HL-60 (cell line): ENCODE data around the gene RORC.

ENCODE experiments used
- POLR2AphosphoS5 ChIP-seq: IDR thresholded peaks from 2 replicates; pipeline ENCODE4 v1.6.1; 2012; ENCODE audit warnings: low read depth
- TF ChIP-seq, protein P1 (sequence below): IDR thresholded peaks from one replicate; pipeline ENCODE4 v1.5.1; 2011; ENCODE audit warnings: low read length, control low read depth, inconsistent platforms; ENCODE audit not compliant: insufficient read depth
- TF ChIP-seq, protein P2 (sequence below): IDR thresholded peaks from 2 replicates; pipeline ENCODE4 v1.6.1; 2012; ENCODE audit warnings: low read depth; ENCODE audit not compliant: insufficient replicate concordance

DNA sequence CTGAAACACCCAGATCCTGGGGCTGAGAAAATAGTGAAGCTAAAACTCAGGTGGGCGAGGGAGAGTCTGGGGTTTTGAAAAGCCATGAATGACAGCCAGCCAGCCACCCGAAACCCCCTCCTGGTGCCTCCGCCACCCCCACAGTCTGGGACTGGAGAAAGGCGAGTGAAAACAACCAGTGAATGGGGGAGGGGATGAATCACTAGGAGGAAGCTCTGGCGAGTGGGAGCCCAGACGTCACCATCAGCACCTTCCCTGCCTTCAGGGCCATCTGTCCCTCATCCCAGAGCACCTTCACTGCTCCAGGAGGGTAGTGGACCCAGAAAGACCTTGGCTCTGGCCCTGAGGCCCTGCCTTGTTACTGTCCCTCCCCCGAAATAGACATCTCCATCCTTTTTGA is 9.2 kb downstream of the RORC start:
- TF ChIP-seq, protein P1, sequence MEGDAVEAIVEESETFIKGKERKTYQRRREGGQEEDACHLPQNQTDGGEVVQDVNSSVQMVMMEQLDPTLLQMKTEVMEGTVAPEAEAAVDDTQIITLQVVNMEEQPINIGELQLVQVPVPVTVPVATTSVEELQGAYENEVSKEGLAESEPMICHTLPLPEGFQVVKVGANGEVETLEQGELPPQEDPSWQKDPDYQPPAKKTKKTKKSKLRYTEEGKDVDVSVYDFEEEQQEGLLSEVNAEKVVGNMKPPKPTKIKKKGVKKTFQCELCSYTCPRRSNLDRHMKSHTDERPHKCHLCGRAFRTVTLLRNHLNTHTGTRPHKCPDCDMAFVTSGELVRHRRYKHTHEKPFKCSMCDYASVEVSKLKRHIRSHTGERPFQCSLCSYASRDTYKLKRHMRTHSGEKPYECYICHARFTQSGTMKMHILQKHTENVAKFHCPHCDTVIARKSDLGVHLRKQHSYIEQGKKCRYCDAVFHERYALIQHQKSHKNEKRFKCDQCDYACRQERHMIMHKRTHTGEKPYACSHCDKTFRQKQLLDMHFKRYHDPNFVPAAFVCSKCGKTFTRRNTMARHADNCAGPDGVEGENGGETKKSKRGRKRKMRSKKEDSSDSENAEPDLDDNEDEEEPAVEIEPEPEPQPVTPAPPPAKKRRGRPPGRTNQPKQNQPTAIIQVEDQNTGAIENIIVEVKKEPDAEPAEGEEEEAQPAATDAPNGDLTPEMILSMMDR, result no peak
- no peak for TF ChIP-seq POLR2AphosphoS5
- TF ChIP-seq, protein P2, sequence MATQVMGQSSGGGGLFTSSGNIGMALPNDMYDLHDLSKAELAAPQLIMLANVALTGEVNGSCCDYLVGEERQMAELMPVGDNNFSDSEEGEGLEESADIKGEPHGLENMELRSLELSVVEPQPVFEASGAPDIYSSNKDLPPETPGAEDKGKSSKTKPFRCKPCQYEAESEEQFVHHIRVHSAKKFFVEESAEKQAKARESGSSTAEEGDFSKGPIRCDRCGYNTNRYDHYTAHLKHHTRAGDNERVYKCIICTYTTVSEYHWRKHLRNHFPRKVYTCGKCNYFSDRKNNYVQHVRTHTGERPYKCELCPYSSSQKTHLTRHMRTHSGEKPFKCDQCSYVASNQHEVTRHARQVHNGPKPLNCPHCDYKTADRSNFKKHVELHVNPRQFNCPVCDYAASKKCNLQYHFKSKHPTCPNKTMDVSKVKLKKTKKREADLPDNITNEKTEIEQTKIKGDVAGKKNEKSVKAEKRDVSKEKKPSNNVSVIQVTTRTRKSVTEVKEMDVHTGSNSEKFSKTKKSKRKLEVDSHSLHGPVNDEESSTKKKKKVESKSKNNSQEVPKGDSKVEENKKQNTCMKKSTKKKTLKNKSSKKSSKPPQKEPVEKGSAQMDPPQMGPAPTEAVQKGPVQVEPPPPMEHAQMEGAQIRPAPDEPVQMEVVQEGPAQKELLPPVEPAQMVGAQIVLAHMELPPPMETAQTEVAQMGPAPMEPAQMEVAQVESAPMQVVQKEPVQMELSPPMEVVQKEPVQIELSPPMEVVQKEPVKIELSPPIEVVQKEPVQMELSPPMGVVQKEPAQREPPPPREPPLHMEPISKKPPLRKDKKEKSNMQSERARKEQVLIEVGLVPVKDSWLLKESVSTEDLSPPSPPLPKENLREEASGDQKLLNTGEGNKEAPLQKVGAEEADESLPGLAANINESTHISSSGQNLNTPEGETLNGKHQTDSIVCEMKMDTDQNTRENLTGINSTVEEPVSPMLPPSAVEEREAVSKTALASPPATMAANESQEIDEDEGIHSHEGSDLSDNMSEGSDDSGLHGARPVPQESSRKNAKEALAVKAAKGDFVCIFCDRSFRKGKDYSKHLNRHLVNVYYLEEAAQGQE, result no peak
